HG03039 (cell line): ENCODE data around the gene XYLB.
"Not testable (repeated sequence)": the region's sequence is repeated elsewhere in the genome, so short reads cannot be mapped to it uniquely, and the experiment has no call there.

ENCODE experiments used
- ATAC-seq: cut with Tn5 transposase; IDR thresholded peaks from one replicate; pipeline ENCODE4 v1.9.1; 2021; ENCODE audit warnings: mild to moderate bottlenecking, moderate library complexity; ENCODE audit not compliant: unreplicated experiment

Gene XYLB

DNA sequence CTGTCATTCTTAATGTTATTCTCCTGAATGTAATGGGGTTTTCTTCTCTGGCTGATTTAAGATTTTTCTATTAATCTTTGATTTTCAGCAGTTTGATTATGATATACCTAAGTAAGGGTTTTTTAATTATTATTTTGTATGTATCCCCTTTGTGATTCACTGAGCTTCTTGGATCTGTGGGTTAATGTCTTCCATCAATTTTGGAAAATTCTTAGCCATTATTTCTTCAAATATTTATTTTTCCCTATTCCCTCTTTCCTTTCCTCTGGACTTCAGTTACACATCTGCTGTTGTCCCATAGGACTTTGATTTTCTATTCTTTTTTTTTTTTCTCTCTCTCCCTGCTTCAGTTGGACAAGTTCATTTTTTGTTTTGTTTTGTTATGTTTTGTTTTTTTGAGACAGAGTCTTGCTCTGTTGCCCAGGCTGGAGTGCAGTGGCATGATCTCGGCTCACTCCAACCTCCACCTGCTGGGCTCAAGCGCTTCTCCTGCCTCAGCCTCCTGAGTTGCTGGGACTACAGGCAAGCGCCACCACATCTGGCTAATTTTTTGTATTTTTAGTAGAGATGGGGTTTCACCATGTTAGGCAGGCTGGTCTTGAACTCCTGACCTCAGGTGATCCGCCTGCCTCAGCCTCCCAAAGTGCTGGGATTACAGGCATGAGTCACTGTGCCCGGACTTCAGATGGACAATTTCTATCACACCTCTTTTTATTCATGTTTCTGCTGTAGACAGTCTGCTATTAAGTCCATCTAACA is 40.6 kb downstream of the XYLB start:
- ATAC-seq, result no peak

DNA sequence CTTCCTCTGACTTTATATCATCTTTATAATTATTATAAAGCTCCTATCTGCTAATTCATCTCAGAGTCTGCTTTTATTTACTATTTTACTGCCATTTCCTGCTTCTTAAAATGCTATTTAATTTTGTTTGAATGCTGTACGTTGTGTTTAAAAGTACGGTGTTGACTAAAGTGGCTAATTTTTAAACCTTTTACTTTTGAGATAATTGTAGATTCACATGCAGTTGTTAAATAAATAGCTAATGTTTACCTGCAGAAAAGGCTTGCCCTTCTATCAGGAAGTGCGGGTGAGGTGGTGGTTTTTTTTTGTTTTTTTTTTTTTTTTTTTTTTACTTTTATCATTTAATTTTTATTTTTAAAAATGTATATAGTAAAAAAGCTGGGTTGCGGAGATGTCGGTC is 41.3 kb downstream of the XYLB start:
- ATAC-seq, result no peak

DNA sequence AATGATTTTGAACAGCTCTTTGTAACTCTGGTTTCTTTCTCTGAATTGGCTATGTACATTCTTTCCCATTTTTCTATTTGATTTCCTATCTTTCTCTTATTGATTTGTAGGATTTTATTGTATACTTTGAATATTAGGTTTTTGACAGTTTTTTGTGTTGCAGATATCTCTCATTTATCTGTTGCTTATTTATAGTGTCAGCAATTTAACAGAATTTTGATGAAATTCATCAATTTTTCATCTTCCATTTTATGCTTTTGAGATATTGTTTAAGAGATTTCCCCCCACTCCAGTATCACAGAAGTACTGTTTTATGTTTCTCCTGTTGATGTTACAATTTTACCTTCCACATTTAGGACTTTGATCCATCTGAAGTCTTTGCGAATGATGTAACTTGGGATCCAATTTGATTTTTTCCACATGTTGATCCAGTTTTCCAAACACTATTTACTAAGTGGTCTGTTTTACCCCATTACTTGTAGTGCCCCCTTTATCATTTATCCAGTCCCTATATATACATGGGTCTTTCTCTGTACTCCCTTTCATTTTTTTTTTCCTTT is 46.1 kb downstream of the XYLB start:
- ATAC-seq, result no peak

DNA sequence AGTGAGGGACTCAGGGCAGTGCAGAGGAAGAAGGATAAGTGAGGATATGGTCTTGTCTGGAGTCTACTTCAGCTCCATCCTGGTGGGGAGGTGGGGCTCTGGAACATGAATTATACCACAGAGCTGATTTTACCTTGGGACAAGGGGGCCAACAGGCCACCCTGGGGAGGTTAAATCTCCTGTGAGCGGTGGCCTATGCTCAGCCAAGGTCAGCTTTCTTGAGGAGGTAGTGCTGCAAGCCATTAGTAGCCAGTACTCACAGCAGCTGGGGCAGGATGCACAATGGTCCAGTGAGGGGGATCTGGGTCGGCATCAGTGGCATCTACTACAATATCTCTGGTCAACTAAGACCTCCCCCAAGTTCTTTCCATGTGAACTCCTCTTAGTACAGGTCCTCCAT is 49.7 kb downstream of the XYLB start:
- no peak for ATAC-seq

DNA sequence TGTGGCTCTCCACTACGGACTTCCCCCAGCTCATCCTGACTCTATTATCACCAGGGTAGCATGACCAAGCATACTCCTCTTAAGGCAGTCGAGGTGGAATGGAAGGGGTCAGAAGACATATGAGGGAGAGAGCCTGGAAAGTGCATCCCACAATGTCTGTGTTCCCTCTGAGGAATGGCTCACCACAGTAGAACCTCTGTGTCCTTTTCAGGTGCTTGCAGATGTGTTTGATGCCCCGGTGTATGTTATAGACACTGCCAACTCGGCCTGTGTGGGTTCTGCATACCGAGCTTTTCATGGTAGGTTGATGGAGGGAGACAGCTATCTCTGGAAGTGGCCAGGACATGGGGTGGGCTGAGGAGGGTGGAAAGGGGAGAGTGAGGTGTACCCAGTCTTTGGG is 50.3 kb downstream of the XYLB start:
- no peak for ATAC-seq

DNA sequence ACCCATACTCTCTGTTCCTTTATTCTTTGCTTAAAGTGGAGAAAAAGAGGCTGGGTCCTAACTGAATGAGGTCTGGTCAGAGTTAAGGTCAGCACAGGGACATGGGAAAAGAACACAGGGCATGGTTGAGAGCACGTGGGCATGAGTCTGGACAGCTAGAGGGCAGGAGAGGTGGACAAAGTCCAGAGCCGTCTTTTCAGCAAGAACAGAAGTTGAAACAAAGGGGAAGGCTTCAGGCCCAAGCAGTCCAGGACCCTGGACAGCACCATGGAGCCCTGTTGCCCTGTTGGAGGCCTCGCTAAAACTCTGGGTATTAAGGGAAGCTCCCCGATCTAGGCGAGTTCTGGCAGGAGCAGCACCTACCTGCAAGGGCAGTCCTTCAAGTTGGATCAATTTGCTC is 50.7 kb downstream of the XYLB start:
- ATAC-seq, result no peak

DNA sequence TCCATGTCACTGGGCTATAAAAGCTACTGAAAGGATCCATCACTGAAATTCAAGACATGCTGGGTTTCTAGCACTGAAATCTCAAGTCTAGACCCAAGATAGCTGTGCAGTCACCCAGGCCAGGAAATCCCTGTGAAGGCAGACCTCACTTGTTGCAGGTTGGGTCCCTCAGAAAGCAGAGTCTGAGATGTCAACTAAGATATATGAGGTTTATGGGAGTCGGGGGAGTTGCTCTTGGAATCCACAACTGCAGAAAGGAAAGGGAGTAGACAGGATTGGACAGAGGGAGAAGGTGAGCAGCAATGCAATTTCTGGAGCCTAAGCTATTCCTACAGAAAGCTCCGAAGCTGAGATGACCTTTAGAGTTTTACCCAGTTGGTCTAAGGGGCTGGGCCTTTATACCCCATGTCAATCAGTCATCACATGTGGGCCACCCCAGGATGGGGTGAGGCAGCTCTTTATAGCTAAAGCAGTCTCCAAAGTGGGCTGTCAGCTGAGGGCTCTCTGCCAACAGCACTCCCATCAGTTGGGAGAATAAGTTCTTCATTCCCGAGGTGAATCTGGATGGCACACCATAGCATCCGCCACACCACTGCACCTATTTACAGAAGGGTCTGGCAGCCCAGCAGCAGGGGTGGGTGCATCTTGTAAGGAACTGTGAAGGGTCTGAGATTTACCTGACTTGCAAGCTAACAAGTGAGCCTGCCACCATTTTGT is 54.8 kb downstream of the XYLB start:
- ATAC-seq, result no peak

DNA sequence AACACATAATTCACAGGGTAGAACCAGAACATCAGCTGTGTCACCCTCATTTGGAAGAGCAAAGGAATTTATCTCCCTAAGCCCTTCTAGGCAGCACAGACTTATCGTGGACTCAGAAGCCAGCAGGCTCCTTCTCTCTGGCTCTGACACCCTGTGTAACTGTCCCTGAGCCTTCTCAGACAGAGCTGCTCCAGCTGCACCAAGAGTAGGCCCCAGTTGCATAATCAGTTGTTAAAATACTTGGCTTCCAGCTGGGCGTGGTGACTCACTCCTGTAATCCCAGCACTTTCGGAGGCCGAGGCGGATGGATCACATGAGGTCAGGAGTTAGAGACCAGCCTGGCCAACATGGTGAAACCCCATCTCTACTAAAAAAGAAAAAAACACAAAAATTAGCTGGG is 57.7 kb downstream of the XYLB start:
- ATAC-seq, result no peak

DNA sequence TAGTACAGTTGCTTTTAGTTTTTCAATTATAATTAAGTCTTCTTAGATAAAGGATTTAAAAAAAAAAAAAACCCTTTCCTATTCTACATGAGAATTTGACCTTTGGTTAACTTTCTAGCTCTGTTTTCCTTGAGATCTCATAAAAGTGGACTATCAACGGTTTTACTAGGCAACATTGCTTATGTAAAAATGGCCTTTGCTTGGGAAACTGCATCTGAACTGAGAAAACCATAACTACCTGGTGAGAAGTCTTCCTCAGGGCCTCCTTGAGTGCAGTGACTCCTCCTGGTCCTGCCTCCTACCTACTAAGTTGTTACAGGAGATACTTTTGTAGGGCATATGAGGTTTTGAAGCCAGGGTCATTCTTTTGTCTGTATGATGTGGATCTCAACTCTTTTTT is 65.0 kb downstream of the XYLB start:
- no peak for ATAC-seq

DNA sequence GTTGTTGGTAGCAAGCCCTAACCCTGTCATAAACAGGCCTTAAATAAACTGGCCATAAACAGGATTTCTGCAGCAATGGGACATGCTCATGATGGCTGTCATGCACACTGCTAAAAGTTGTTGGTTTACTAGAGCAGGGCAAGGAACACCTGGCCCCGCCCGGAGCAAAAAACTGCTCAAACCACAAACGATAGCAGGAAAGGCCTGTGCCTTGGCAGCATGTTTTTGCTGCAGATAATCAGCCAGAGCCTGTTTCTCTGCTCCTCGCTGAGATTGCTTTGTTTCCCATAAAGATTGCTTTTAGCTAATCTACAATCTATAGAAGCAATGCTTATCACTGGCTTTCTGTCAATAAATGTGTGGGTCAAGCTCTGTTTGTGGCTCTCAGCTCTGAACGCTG is 74.2 kb downstream of the XYLB start:
- ATAC-seq, result not testable (repeated sequence)

DNA sequence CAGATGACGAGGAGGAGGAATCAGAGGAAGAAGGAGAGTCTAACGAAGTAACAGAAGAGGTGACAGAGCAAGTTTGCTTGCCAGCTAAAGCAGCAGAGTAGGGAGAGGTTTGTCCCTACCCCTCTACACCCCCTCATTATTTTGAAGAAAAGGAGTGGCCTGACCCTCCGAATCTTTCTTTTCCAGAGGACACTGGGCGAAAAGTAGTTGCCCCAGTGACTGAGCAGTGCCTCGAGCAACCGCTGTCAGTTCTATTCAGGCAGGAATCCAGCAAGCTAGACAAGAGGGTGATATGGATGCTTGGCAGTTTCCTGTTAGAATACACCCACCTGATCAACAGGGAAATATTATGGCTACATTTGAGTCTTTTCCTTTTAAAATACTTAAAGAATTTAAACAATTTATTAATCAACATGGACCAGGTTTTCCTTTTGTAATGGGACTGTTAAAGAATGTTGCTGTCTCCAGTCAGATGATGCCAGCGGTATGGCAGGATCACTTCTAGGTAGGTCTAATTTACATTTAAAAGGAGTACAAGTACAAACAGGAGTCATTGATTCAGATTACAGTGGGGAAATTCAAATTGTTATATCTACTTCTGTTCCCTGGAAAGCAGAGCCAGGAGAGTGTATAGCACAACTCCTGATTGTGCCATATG is 75.2 kb downstream of the XYLB start:
- ATAC-seq, result no peak

DNA sequence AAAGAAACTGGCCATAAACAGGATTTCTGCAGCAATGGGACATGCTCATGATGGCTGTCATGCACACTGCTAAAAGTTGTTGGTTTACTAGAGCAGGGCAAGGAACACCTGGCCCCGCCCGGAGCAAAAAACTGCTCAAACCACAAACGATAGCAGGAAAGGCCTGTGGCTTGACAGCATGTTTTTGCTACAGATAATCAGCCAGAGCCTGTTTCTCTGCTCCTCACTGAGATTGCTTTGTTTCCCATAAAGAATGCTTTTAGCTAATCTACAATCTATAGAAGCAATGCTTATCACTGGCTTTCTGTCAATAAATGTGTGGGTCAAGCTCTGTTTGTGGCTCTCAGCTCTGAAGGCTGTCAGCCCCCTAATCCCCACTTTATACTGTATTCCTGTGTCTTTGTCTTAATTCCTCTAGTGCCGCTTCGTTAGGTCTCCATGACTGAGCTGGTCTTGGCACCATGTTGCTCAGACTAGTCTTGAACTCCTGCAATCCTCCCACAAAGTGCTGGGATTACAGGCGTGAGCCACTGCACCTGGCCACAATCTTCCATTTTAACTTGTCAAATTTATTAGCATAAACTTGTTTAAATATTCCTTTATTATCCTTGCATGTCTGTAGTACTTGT is 80.3 kb downstream of the XYLB start:
- not testable (repeated sequence) for ATAC-seq

DNA sequence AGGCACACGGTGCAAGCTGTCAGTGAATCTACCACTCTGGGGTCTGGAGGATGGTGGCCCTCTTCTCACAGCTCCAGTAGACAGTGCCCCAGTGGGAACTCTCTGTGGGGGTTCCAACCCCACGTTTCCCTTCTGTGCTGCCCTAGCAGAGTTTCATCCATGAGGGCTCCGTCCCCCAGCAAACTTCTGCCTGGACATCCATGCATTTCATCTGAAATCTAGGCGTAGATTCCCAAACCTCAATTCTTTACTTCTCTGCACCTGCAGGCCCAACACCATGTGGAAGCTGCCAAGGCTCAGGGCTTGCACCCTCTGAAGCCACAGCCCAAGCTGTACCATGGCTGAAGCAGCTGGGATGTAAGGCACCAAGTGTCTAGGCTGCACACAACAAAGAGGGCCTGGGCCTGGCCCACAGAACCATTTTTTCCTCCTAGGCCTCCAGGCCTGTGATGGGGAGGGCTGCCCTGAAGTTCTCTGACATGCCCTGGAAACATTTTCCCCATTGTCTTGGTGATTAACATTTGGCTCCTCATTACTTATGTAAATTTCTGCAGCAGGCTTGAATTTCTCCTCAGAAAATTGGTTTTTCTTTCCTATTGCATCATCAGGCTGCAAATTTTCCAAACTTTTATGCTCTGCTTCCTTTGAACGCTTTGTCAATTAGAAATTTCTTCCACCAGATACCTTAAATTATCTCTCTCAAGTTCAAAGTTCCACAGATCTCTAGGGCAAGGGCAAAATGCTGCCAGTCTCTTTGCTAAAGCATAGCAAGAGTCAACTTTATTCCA is 86.5 kb downstream of the XYLB start:
- ATAC-seq, result not testable (repeated sequence)

DNA sequence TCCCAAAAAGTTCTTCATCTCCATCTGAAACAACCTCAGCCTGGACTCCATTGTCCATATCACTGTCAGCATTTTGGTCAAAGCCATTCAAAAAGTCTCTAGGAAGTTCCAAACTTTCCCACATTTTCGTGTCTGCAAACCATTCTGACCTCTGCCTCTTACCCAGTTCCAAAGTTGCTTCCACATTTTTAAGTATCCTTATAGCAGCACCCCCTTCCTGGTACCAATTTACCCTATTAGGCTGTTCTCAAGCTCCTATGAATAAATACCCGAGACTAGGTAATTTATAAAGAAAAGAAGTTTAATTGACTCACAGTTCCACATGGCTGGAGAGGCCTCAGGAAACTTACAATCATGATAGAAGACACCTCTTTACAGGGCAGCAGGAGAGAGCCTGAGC is 87.1 kb downstream of the XYLB start:
- ATAC-seq, result not testable (repeated sequence)

DNA sequence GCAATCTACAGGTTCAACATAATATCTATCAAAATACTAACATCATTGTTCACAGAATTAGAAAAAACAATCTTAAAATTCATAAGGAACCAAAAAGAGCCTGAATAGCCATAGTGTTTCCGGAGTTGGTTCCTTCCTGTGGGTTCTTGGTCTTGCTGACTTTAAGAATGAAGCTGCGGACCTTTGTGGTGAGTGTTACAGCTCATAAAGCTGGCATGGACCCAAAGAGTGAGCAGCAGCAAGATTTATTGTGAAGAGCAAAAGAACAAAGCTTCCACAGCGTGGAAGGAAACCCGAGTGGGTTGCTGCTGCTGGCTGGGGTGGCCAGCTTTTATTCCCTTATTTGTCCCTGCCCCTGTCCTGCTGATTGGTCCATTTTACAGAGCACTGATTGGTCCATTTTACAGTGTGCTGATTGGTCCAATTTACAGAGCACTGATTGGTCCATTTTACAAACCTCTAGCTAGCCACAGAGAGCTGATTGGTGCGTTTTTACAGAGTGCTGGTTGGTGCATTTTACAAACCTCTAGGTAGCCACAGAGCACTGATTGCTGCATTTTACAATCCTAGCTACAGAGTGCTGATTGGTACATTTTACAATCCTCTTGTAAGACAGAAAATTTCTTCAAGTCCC is 92.0 kb downstream of the XYLB start:
- not testable (repeated sequence) for ATAC-seq

DNA sequence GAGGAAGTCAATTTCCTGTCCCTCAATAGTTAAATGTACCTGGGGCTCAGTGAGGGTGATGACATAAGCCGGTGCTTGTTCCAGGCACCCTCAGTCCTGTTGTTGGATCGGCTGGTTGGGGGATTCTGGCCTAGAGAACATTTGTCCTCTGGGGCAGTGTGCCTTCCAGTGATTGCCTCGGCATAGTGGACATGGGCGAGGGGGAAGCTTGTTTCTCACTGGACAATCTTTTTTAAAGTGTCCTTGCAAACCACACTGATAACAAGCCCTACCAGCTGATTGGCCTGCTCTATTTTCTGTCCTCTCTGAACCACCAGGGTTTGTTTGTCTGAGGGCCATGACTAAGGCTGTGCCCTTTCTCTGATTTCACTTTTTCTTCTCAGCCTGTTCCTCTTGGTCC is 96.6 kb downstream of the XYLB start:
- ATAC-seq, result not testable (repeated sequence)

DNA sequence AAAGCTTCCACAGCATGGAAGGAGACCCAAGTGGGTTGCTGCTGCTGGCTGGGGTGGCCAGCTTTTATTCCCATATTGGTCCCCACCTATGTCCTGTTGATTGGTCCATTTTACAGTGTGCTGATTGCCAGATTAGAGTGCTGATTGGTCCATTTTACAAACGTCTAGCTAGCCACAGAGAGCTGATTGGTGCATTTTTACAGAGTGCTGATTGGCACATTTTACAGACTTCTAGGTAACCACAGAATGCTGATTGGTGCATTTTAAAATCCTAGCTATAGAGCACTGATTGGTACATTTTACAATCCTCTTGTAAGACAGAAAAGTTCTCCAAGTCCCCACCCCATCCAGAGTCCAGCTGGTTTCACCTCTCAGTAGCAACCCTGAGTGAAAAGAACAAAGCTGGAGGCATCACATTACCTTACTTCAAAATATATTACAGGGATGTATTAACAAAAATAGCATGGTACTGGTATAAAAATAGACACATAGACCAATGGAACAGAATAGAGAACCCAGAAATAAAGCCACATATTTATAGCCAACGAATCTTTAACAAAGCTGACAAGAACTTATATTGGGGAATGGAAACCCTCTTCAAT is 99.6 kb downstream of the XYLB start:
- ATAC-seq, result no peak

DNA sequence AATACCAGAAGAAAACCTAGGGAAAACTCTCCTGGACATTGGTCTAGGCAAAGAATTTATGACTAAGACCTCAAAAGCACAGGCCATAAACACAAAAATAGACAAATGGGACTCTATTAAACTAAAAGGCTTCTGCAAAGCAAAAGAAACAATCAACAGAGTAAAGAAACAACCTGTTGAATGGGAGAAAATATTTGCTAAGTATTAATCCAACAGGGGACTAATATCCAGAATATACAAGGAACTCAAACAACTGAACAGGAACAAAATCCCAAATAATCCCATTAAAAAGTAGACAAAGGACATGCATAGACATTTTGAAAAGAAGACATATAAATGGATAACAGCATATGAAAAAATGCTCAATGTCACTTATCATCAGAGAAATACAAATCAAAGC is 100.2 kb downstream of the XYLB start:
- ATAC-seq, result no peak

DNA sequence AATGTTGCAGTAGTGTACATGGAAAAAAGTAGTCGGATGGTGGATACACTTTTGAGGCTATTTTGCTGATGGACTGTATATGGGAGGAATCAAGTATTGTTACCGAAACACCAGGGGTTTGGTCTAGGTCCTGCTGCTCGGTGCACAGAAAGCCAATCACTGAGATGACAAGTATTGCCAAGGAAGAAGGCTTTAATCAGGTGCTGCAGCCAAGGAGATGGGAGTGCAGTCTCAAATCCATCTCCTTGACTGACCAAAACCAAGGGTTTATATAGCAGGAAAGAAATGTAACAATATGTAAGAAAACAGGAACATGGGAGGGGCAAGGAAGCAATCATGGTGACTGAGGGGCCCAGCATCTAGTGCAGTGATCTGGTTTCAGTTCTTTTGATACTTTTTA is 104.3 kb downstream of the XYLB start:
- no peak for ATAC-seq
